ENCODE data around the gene KRTAP10-5. TPM values are rescaled to one million over a fixed set of nuclear protein-coding genes. Genes with fewer than 3 reads are reported as not detected.

The KRTAP10-5 gene
- total and polyA plus RNA-seq, 9 of the 15 experiments (the other 6 are each of a cell fraction or from before 2014, with no cell fraction given) = not detected

GRCh38 chr21:44593598-44594405 lies 13.4 kb upstream of the KRTAP10-5 start:
- Histone ChIP-seq H3K27me3 (ENCODE audit: control insufficient read depth in 2 of 2, insufficient read depth in 2 of 2, low read length in 2 of 2) (peaks cover 0 to 15% of the 10 kb centered on the region in 2 experiments; a peak in 2 of 5 replicates), H2AFZ (ENCODE audit: low read depth, low read length) (peak overlapping the region; percentile 81), H3K9me3 (replicated peaks; ENCODE audit: control insufficient read depth, insufficient read depth, low read depth, low read length) (no peaks in the 10 kb centered on the region; the same call in 1 of the 2 replicates), H3K79me2 (ENCODE audit: control insufficient read depth, insufficient read depth, low read length) (no peaks in the 10 kb centered on the region), H3K4me1 (replicated peaks in 1 of 2; ENCODE audit: control insufficient read depth in 2 of 2, insufficient read depth in 2 of 2, low read length in 2 of 2) (peaks cover 24 to 37% of the 10 kb centered on the region in 2 experiments), H3K9me1 (ENCODE audit: control insufficient read depth, insufficient read depth, low read length) (no peaks in the 10 kb centered on the region), H4K20me1 (replicated peaks; ENCODE audit: control insufficient read depth, insufficient read depth, low read length) (no peaks in the 10 kb centered on the region), H3K36me3 (ENCODE audit: control insufficient read depth, insufficient read depth, low read length) (no peaks in the 10 kb centered on the region), H3K9ac (ENCODE audit: insufficient read depth in 1 of 2, low read depth in 2 of 2, low read length in 2 of 2) (peak overlapping the region; percentile 25 to 29; a peak in 3 of 4 replicates), H3K4me2 (ENCODE audit: insufficient read depth, low read length) (peak overlapping the region; percentile 79), H3K27ac (ENCODE audit: extremely low read depth, low read depth, low read length) (peak overlapping the region; percentile 62), H3K4me3 (no peak overlapping the region)
- 3% methylated on average over 20 of the region's 20 CpGs for WGBS (ENCODE audit: insufficient coverage, low coverage, missing lambda C conversion rate)
- intact Hi-C loops (cut with micrococcal nuclease) (no loop called here), in situ Hi-C loops (cut with MboI) (no loop called here)
- POLR2A ChIA-PET = interaction anchor here (0.8 to 1.4 kb wide), 6 partner anchors 9 to 136 kb away, joined by 3 to 5 read pairs (median 4); no protein-coding TSS in a partner anchor
- FAIRE-seq (peak; percentile 97), DNase-seq (ENCODE audit: extremely low read depth in 1 of 4, low spot score in 3 of 4) (peak; percentile 67 to 81 (median 70)), ATAC-seq (peak; percentile 89)
- CTCF ChIA-PET (ENCODE audit: low intra/inter-chr PET ratio) = no interaction called here
- no TSS peak for BruUV-seq (replicated peaks)
- TF ChIP-seq RNF219 (CRISPR knock-in tag; IDR thresholded peaks at IDR 0.05) (no peak), ZNF23 (CRISPR knock-in tag; IDR thresholded peaks at IDR 0.05) (no peak), XRCC3 (IDR thresholded peaks at IDR 0.05) (no peak), NR0B1 (IDR thresholded peaks at IDR 0.05; ENCODE audit: partially characterized antibody) (no peak), ZNF407 (IDR thresholded peaks at IDR 0.05; ENCODE audit: low read depth) (no peak), USF1 (CRISPR knock-in tag; IDR thresholded peaks at IDR 0.05) (no peak), ZNF431 (CRISPR knock-in tag; IDR thresholded peaks at IDR 0.05) (no peak), SLC30A9 (CRISPR knock-in tag; IDR thresholded peaks at IDR 0.05) (no peak)
